Measurements from ENCODE around the gene NMNAT2. TPM values are rescaled to one million over a fixed set of nuclear protein-coding genes. Genes with fewer than 3 reads are reported as not detected.

The NMNAT2 gene
- total and polyA plus RNA-seq, 7 donors: under 0.01 to 5.5 (median 3.6) TPM

DNA sequence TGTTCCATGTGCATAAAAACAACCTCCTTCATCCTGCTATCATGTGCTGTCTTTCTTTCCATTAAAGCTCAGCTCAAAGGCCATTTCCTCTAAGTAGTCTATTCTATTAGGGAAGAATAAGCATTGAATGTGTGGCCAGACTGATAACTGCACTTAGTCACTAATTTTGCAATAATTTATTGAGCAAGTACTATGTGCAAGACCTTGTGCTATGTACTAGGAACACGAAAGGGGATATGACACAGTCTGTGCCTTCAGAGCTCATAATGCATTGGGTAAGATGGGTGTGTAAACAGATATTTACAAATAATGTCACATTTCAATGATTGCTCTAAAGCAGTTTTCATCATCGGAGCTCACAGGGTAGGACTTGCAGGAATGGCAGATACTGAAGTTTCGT is 54.2 kb downstream of the NMNAT2 start:
- Histone ChIP-seq H3K4me3 (no peak overlapping the region), H3K27ac (no peak overlapping the region), H3K4me1 (no peaks in the 10 kb centered on the region), H3K36me3 (no peaks in the 10 kb centered on the region), H3K9me3 (no peaks in the 10 kb centered on the region), H3K27me3 (no peaks in the 10 kb centered on the region)
- DNase-seq: no peak
- WGBS, 2 donors: 89 to 92% methylated on average over 3 of the region's 3 CpGs
- intact Hi-C loops (cut with DNase I): no loop called here
- TF ChIP-seq, protein P1, sequence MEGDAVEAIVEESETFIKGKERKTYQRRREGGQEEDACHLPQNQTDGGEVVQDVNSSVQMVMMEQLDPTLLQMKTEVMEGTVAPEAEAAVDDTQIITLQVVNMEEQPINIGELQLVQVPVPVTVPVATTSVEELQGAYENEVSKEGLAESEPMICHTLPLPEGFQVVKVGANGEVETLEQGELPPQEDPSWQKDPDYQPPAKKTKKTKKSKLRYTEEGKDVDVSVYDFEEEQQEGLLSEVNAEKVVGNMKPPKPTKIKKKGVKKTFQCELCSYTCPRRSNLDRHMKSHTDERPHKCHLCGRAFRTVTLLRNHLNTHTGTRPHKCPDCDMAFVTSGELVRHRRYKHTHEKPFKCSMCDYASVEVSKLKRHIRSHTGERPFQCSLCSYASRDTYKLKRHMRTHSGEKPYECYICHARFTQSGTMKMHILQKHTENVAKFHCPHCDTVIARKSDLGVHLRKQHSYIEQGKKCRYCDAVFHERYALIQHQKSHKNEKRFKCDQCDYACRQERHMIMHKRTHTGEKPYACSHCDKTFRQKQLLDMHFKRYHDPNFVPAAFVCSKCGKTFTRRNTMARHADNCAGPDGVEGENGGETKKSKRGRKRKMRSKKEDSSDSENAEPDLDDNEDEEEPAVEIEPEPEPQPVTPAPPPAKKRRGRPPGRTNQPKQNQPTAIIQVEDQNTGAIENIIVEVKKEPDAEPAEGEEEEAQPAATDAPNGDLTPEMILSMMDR (IDR thresholded peaks at IDR 0.05): no peak
- TF ChIP-seq POLR2AphosphoS5 (IDR thresholded peaks at IDR 0.05) (no peak), EP300 (IDR thresholded peaks at IDR 0.05) (no peak), POLR2A (IDR thresholded peaks at IDR 0.05) (no peak)

DNA sequence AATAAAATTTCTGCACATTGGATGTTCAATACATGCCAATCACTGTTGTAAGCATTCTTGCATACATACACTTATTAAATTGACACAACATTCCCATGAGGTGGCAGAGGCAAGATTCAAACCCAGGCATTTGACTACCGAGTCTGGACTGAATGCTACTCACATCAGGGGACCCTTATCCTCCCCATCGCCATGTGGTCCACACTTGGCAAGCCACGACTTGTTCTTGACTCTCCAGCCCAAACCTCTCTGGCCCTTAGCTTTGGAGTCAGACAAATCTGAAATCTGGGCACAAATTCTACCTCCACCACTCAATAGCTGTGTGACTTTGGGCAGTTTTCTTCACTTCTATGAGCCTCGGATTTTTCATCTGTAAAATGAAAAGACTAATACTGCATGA is 57.1 kb downstream of the NMNAT2 start:
- 64 to 79% methylated on average over 4 of the region's 4 CpGs for WGBS, 2 donors
- Histone ChIP-seq H3K4me3 (no peak overlapping the region), H3K9me3 (no peaks in the 10 kb centered on the region), H3K4me1 (no peaks in the 10 kb centered on the region), H3K27me3 (no peaks in the 10 kb centered on the region), H3K36me3 (no peaks in the 10 kb centered on the region), H3K27ac (no peak overlapping the region)
- DNase-seq: no peak
- TF ChIP-seq, protein P1 (IDR thresholded peaks at IDR 0.05): no peak
- no peak for TF ChIP-seq EP300 (IDR thresholded peaks at IDR 0.05)
- no peak for TF ChIP-seq POLR2A (IDR thresholded peaks at IDR 0.05)
- TF ChIP-seq POLR2AphosphoS5 (IDR thresholded peaks at IDR 0.05): no peak
- intact Hi-C loops (cut with DNase I): no loop called here

DNA sequence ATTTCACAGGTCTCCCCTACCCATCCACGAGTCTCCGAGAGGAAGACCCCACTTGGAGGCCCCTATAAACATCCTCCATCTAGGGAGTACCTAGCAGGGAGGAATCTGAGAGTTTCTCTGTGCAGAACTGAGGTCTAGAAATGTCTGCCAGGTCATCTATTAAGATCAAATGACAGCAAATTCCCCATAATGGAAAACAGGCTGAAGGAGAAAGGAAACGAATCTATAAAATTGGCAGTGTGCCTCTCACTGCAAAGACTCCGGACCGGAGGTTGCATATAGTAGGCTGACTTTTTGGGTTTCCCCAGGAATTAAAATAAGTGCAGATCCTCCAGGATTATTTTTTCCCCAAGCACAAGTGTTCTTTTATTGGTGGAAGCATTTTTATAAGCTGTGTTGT is 57.7 kb downstream of the NMNAT2 start:
- Histone ChIP-seq H3K4me3 (no peak overlapping the region), H3K4me1 (no peaks in the 10 kb centered on the region), H3K36me3 (no peaks in the 10 kb centered on the region), H3K9me3 (no peaks in the 10 kb centered on the region), H3K27ac (no peak overlapping the region), H3K27me3 (no peaks in the 10 kb centered on the region)
- DNase-seq: no peak
- intact Hi-C loops (cut with DNase I): no loop called here
- no peak for TF ChIP-seq EP300 (IDR thresholded peaks at IDR 0.05)
- TF ChIP-seq, protein P1 (IDR thresholded peaks at IDR 0.05): no peak
- no peak for TF ChIP-seq POLR2A (IDR thresholded peaks at IDR 0.05)
- no peak for TF ChIP-seq POLR2AphosphoS5 (IDR thresholded peaks at IDR 0.05)
- WGBS, 2 donors: 70 to 72% methylated on average over 5 of the region's 5 CpGs

DNA sequence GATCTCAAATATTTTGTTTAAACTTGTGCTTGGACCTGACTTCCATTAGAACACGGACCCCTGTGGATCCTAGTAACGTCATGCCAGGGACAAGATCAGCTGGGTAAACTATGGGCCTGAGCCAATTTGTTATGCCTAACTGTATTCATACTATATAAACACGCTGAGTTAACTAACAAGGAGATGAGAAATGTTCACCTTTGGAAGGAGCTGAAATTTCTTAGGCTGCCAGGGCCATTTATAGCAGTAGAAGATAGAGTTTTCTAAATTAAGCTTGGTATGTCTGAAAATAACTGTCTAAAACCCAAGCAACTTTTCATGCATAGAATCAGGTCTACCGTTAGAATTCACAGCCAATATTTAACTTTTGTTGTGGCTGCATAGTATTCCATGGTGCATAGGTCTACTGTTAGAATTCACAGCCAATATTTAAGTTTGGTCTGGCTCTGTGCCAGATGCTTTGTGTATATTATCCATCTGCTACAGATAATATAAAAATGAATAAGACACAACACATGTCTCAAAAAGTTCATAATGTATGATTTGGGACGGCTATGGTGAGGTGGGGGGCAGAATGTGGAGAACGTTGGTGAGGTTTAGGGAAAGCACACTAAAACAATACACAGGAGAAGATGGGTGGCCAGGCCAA is 61.5 kb downstream of the NMNAT2 start:
- TF ChIP-seq, protein P1 (IDR thresholded peaks at IDR 0.05): no peak
- TF ChIP-seq POLR2AphosphoS5 (IDR thresholded peaks at IDR 0.05) (no peak), EP300 (IDR thresholded peaks at IDR 0.05) (no peak), POLR2A (IDR thresholded peaks at IDR 0.05) (no peak)
- Histone ChIP-seq H3K9me3 (no peaks in the 10 kb centered on the region), H3K4me3 (no peak overlapping the region), H3K36me3 (no peaks in the 10 kb centered on the region), H3K27ac (peak overlapping the region in 1 of 4 donors; percentile 17), H3K27me3 (no peaks in the 10 kb centered on the region), H3K4me1 (no peaks in the 10 kb centered on the region)
- DNase-seq: no peak
- WGBS, 2 donors: 74 to 78% methylated on average over 6 of the region's 6 CpGs
- intact Hi-C loops (cut with DNase I): no loop called here

DNA sequence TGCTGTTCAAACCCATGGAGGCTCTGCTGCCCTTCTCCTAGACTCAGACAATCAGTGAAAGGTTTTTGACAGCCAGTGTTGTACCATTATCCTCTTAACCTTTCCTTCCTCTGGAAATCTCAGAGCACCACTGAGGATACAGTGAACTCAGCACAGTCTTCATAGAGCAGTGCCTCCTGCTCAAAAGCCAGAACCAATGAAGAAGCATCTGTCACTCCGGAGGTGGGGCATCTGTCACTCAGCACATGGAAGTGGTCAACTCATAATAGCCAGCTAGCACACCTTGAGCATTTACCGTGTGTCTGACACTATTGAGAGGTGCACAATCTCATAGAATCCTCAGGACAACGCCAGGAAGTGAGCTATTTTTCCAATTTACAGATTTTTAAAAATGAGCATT is 62.4 kb downstream of the NMNAT2 start:
- Histone ChIP-seq H3K36me3 (no peaks in the 10 kb centered on the region), H3K4me1 (peaks cover 0 to 5% (median under 1%) of the 10 kb centered on the region in 4 donors), H3K9me3 (no peaks in the 10 kb centered on the region), H3K4me3 (no peak overlapping the region), H3K27me3 (no peaks in the 10 kb centered on the region), H3K27ac (peak overlapping the region in 1 of 4 donors; percentile 17)
- DNase-seq: no peak
- WGBS, 2 donors: 91 to 93% methylated on average over 3 of the region's 3 CpGs
- TF ChIP-seq POLR2A (IDR thresholded peaks at IDR 0.05) (no peak), POLR2AphosphoS5 (IDR thresholded peaks at IDR 0.05) (no peak), EP300 (IDR thresholded peaks at IDR 0.05) (no peak)
- TF ChIP-seq, protein P1 (IDR thresholded peaks at IDR 0.05): no peak
- intact Hi-C loops (cut with DNase I): no loop called here
